ENCODE results near the gene SDF2L1.

- TF ChIP-seq POLR2A (IDR thresholded peaks at IDR 0.05) (no peak), CTCF (IDR thresholded peaks at IDR 0.05) (no peak)
Measured at GRCh38 chr22:21612858-21613257, 29.2 kb upstream of the SDF2L1 start.
